T-helper 2 cell treated with Interferon-gamma antibody and Interleukin-4, amounts not matched to agents 100 ng/mL and 5 ng/mL, for 36 hours (primary cell): ENCODE measurements around the gene MDFIC. TPM values are rescaled to one million over a fixed set of nuclear protein-coding genes. Genes with fewer than 3 reads are reported as not detected.

ENCODE experiments used
- intact Hi-C: fragments of 100-400 bp; cut with micrococcal nuclease; formaldehyde crosslinking; loops from one replicate; pipeline ENCODE4 v1.15.1; 2023
- total RNA-seq: library from RNA; stranded (reverse); gene quantifications from 2 replicates; pipeline ENCODE4 v1.2.3, GENCODE V29; 2022

MDFIC gene
- total RNA-seq, 1 donor from 2014 or later, result 90.1 TPM

GRCh38 chr7:114986190-114987180, 64.6 kb downstream of the MDFIC start:
- intact Hi-C loops, result no loop called here

- intact Hi-C loops, result no loop called here
Observed at GRCh38 chr7:114988026-114988425, 66.1 kb downstream of the MDFIC start.

GRCh38 chr7:114988755-114989375, 67.0 kb downstream of the MDFIC start:
- intact Hi-C loops, result no loop called here

- intact Hi-C loops, result no loop called here
Observed at GRCh38 chr7:114989531-114989930, 67.6 kb downstream of the MDFIC start.

- intact Hi-C loops, result loop anchor here (2.0 kb wide), 1 partner anchor 17 kb away; no protein-coding TSS in a partner anchor
Observed at GRCh38 chr7:114997487-114998404, 75.9 kb downstream of the MDFIC start.

GRCh38 chr7:115004121-115004520, 82.2 kb downstream of the MDFIC start:
- intact Hi-C loops, result no loop called here

- intact Hi-C loops, result no loop called here
Observed at GRCh38 chr7:115005251-115005650, 83.4 kb downstream of the MDFIC start.

- intact Hi-C loops, result no loop called here
Observed at GRCh38 chr7:115005953-115006352, 84.1 kb downstream of the MDFIC start.

GRCh38 chr7:115007751-115008150, 85.9 kb downstream of the MDFIC start:
- intact Hi-C loops, result loop anchor here (2.0 kb wide), 1 partner anchor 29 kb away; no protein-coding TSS in a partner anchor

- intact Hi-C loops, result loop anchor here (1.0 to 2.0 kb wide), 2 partner anchors 30 to 85 kb away; no protein-coding TSS in a partner anchor
Observed at GRCh38 chr7:115008465-115009114, 86.7 kb downstream of the MDFIC start.

- intact Hi-C loops, result loop anchor here (1.0 to 2.0 kb wide), 2 partner anchors 30 to 86 kb away; no protein-coding TSS in a partner anchor
Observed at GRCh38 chr7:115009139-115009538, 87.2 kb downstream of the MDFIC start.

- intact Hi-C loops, result loop anchor here (1.0 to 5.0 kb wide), 3 partner anchors 31 to 207 kb away; no protein-coding TSS in a partner anchor
Observed at GRCh38 chr7:115009736-115010440, 88.0 kb downstream of the MDFIC start.

GRCh38 chr7:115010441-115010820, 88.5 kb downstream of the MDFIC start:
- intact Hi-C loops, result loop anchor here (5.0 kb wide), 1 partner anchor 207 kb away; no protein-coding TSS in a partner anchor

- intact Hi-C loops, result loop anchor here (5.0 kb wide), 1 partner anchor 203 kb away; no protein-coding TSS in a partner anchor
Observed at GRCh38 chr7:115013886-115014285, 92.0 kb downstream of the MDFIC start.

GRCh38 chr7:115014794-115015193, 92.9 kb downstream of the MDFIC start:
- intact Hi-C loops, result loop anchor here (5.0 kb wide), 1 partner anchor 203 kb away; no protein-coding TSS in a partner anchor

GRCh38 chr7:115015619-115016018, 93.7 kb downstream of the MDFIC start:
- intact Hi-C loops, result no loop called here

- intact Hi-C loops, result no loop called here
Observed at GRCh38 chr7:115019882-115020605, 98.2 kb downstream of the MDFIC start.

- intact Hi-C loops, result no loop called here
Observed at GRCh38 chr7:115023219-115023618, 101.3 kb downstream of the MDFIC start.

GRCh38 chr7:115024276-115024675, 102.4 kb downstream of the MDFIC start:
- intact Hi-C loops, result no loop called here
